Parathyroid adenoma (tissue), 2 donors: ENCODE measurements around the gene PEX11B.

ENCODE experiments used
- H2AFZ ChIP-seq: fragments of 300-600 bp; sonication (generic); one replicate; pipeline ENCODE4 v1.7.0; 2017; ENCODE audit warnings: antibody characterized with exemption, mild to moderate bottlenecking
- H3K27ac ChIP-seq: fragments of 300-600 bp; sonication (generic); one replicate; pipeline ENCODE4 v1.7.0; 2017
- H3K27me3 ChIP-seq: fragments of 300-600 bp; sonication (generic); one replicate; pipeline ENCODE4 v1.7.0; 2017; ENCODE audit warnings: low read length; ENCODE audit not compliant: control insufficient read depth, insufficient read depth
- H3K36me3 ChIP-seq: fragments of 300-600 bp; sonication (generic); one replicate; pipeline ENCODE4 v1.7.0; 2017; ENCODE audit warnings: low read length; ENCODE audit not compliant: control insufficient read depth, insufficient read depth
- H3K4me1 ChIP-seq: fragments of 300-600 bp; sonication (generic); one replicate; pipeline ENCODE4 v1.7.0; 2017; ENCODE audit warnings: control low read depth
- H3K4me2 ChIP-seq: fragments of 300-600 bp; sonication (generic); one replicate; pipeline ENCODE4 v1.7.0; 2017; ENCODE audit warnings: low read length
- H3K4me3 ChIP-seq: fragments of 300-600 bp; sonication (generic); one replicate; pipeline ENCODE4 v1.7.0; 2017; ENCODE audit warnings: low read depth, low read length
- H3K79me2 ChIP-seq: fragments of 300-600 bp; sonication (generic); one replicate; pipeline ENCODE4 v1.7.0; 2017; ENCODE audit warnings: control low read depth
- H3K9ac ChIP-seq: fragments of 300-600 bp; sonication (generic); one replicate; pipeline ENCODE4 v1.7.0; 2017; ENCODE audit warnings: mild to moderate bottlenecking
- H3K9me3 ChIP-seq: fragments of 300-600 bp; sonication (generic); one replicate; pipeline ENCODE4 v1.7.0; 2017; ENCODE audit warnings: low read length; ENCODE audit not compliant: control insufficient read depth
- TF ChIP-seq, protein P1 (sequence below): fragments of 300-600 bp; sonication (generic); IDR thresholded peaks from one replicate; pipeline ENCODE4 v1.7.0; 2017; ENCODE audit warnings: antibody characterized with exemption, mild to moderate bottlenecking
- donor health status: primary hyperparathyroidism.

PEX11B gene

GRCh38 chr1:145963265-145964019, 44.9 kb upstream of the PEX11B start:
- H3K4me2 ChIP-seq, result peak overlapping the region; percentile 78
- H3K36me3 ChIP-seq, result no peaks in the 10 kb centered on the region
- H2AFZ ChIP-seq, result peak overlapping the region; percentile 82
- H3K4me1 ChIP-seq, result peaks cover 10% of the 10 kb centered on the region
- peak overlapping the region; percentile 92 for H3K27ac ChIP-seq
- H3K9ac ChIP-seq, result no peak overlapping the region
- no peaks in the 10 kb centered on the region for H3K27me3 ChIP-seq
- TF ChIP-seq, protein P1, sequence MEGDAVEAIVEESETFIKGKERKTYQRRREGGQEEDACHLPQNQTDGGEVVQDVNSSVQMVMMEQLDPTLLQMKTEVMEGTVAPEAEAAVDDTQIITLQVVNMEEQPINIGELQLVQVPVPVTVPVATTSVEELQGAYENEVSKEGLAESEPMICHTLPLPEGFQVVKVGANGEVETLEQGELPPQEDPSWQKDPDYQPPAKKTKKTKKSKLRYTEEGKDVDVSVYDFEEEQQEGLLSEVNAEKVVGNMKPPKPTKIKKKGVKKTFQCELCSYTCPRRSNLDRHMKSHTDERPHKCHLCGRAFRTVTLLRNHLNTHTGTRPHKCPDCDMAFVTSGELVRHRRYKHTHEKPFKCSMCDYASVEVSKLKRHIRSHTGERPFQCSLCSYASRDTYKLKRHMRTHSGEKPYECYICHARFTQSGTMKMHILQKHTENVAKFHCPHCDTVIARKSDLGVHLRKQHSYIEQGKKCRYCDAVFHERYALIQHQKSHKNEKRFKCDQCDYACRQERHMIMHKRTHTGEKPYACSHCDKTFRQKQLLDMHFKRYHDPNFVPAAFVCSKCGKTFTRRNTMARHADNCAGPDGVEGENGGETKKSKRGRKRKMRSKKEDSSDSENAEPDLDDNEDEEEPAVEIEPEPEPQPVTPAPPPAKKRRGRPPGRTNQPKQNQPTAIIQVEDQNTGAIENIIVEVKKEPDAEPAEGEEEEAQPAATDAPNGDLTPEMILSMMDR, result no peak
- no peaks in the 10 kb centered on the region for H3K9me3 ChIP-seq
- peaks cover 6% of the 10 kb centered on the region for H3K79me2 ChIP-seq
- peak overlapping the region; percentile 48 for H3K4me3 ChIP-seq

DNA sequence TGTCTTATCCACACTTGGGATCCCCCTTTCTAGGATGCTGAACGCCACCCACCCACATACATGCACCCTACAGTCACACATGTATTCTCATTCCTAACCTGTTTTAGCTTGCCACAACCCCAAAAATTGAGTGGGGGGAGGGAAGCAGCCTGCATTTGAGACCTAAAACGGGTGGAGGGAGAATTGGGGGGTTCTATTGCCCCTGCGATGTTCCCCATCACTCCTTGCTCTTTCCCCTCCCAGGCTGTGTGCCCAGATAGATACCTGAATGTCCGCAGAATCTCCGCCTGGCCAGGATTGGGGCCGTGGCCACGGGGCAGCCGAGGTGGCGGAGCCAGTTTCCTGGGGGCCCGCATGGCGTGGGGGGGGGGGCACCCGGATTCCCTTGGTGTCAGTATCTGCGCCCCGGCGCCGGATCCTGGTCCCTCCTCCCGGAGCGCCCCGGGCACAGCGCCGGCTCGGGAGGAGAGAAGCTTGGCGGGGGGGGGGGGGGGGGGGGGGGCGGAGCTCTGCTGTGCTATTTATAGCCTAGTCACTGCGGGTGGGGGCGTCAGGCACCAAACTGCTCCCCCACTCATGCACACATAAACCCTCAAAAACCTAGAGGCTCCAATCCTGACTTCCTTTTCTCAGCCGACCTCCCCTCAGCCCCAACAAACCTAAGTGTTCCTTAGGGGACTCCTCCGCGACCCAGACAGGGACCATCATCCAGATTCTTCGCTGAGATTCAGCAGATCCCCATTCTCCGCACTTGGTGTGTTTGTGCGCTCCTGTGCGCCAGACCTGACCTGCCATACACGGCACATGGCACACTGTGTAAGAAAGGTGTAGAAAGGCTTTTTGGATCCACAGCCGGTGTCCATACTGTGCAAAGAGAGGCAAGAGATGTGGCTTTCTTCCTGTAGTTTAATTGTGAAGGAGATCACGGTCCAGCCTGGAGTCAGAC, 43.9 kb upstream of the PEX11B start:
- TF ChIP-seq, protein P1, result no peak
- Histone ChIP-seq H3K79me2 (peaks cover 3% of the 10 kb centered on the region), H3K4me3 (peak overlapping the region; percentile 78), H3K27me3 (no peaks in the 10 kb centered on the region), H2AFZ (peak overlapping the region; percentile 82), H3K9ac (no peak overlapping the region), H3K4me2 (peak overlapping the region; percentile 94), H3K27ac (peak overlapping the region; percentile 92), H3K9me3 (no peaks in the 10 kb centered on the region), H3K4me1 (peaks cover 10% of the 10 kb centered on the region), H3K36me3 (no peaks in the 10 kb centered on the region)

DNA sequence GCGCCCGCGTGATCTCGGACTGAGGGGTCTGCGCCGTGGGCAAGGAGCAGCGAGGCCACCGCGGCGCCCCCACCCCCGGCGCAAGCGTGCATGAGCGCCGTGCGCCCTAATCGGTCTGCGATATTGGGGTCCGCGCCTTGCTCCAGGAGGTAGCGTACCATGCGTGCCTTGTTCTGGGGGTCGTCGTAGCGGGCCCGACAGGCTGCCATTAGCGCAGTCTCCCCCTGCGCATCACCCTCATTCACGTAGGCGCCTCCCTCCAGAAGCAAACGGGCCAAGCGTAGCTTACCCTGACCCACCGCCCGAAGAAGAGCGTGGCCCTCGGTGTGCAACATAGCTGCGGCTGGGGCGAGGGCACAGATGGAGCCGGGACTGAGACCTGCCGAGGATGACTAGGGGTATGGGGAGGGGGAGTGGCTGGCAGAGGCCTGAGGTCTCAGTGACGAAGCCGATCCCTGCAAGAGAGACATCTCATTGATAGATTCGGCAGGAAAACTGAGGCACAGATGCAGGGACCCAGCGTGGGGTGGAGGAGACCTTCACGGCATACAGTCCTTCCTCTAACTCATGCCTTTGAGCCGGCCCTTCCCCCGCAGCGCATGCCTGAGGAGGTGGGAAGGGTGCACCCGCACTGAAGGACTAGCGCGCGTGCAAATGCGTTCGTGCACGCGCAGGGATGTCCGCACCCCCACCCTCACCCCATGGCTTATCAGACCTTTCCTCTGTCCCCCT, 43.1 kb upstream of the PEX11B start:
- H3K9me3 ChIP-seq, result no peaks in the 10 kb centered on the region
- H2AFZ ChIP-seq, result peak overlapping the region; percentile 83
- peak overlapping the region; percentile 77 for H3K27ac ChIP-seq
- H3K4me2 ChIP-seq, result peak overlapping the region; percentile 94
- no peak overlapping the region for H3K9ac ChIP-seq
- no peaks in the 10 kb centered on the region for H3K27me3 ChIP-seq
- H3K4me3 ChIP-seq, result peak overlapping the region; percentile 78
- H3K79me2 ChIP-seq, result peaks cover 3% of the 10 kb centered on the region
- H3K36me3 ChIP-seq, result no peaks in the 10 kb centered on the region
- TF ChIP-seq, protein P1, result no peak
- peaks cover 10% of the 10 kb centered on the region for H3K4me1 ChIP-seq

GRCh38 chr1:145961109-145961424, 42.5 kb upstream of the PEX11B start:
- H3K4me3 ChIP-seq, result peak overlapping the region; percentile 78
- H3K4me1 ChIP-seq, result peaks cover 10% of the 10 kb centered on the region
- peak overlapping the region; percentile 83 for H2AFZ ChIP-seq
- no peak overlapping the region for H3K9ac ChIP-seq
- peaks cover 3% of the 10 kb centered on the region for H3K79me2 ChIP-seq
- no peaks in the 10 kb centered on the region for H3K9me3 ChIP-seq
- H3K36me3 ChIP-seq, result no peaks in the 10 kb centered on the region
- H3K27me3 ChIP-seq, result no peaks in the 10 kb centered on the region
- peak overlapping the region; percentile 77 for H3K27ac ChIP-seq
- TF ChIP-seq, protein P1, result no peak
- peak overlapping the region; percentile 94 for H3K4me2 ChIP-seq
